PFSK-1 (cell line): ENCODE measurements around the gene IFT88.

Experiments
- FOXP2 ChIP-seq: optimal IDR thresholded peaks from 2 replicates; pipeline ENCODE3; 2011; ENCODE audit warnings: borderline replicate concordance, control low read depth, inconsistent platforms; ENCODE audit not compliant: insufficient read depth; ENCODE audit errors: extremely low read length, extremely low read depth
- POLR2AphosphoS5 ChIP-seq: IDR thresholded peaks from 2 replicates; pipeline ENCODE4 v1.6.1; 2012; ENCODE audit warnings: low read depth, mild to moderate bottlenecking, control low read depth, low read length, moderate library complexity
- REST ChIP-seq, 2 experiments: IDR thresholded peaks; 2 replicates each; pipeline versions ENCODE4 v1.6.1 to v1.8.0; 2011 to 2012; ENCODE audit warnings: low read depth in 2 of 2, low read length in 2 of 2, control low read depth in 1 of 2, inconsistent platforms in 1 of 2, mild to moderate bottlenecking in 1 of 2, moderate library complexity in 1 of 2; ENCODE audit not compliant: insufficient read depth in 1 of 2
- SIN3A ChIP-seq: IDR thresholded peaks from 2 replicates; pipeline ENCODE4 v1.6.1; 2012; ENCODE audit warnings: mild to moderate bottlenecking, low read length, moderate library complexity, borderline replicate concordance; ENCODE audit not compliant: insufficient read depth
- TAF1 ChIP-seq: IDR thresholded peaks from 2 replicates; pipeline ENCODE4 v1.6.1; 2012; ENCODE audit warnings: low read length, control low read depth, borderline replicate concordance; ENCODE audit not compliant: insufficient read depth

The IFT88 gene

GRCh38 chr13:20636079-20636478, 69.1 kb downstream of the IFT88 start:
- no peak for TF ChIP-seq TAF1
- no peak for TF ChIP-seq FOXP2
- TF ChIP-seq SIN3A, result no peak
- TF ChIP-seq POLR2AphosphoS5, result no peak

- TF ChIP-seq FOXP2 (no peak), TAF1 (no peak), REST (IDR thresholded peaks at IDR 0.05; ENCODE audit: insufficient read depth in 1 of 2, low read depth in 2 of 2, low read length in 2 of 2) (no peak), SIN3A (no peak), POLR2AphosphoS5 (no peak)
Observed at GRCh38 chr13:20637811-20638210, 70.9 kb downstream of the IFT88 start.

- TF ChIP-seq REST (IDR thresholded peaks at IDR 0.05; ENCODE audit: insufficient read depth in 1 of 2, low read depth in 2 of 2, low read length in 2 of 2), result no peak
Observed at GRCh38 chr13:20647758-20648157, 80.8 kb downstream of the IFT88 start.

- TF ChIP-seq SIN3A (no peak), FOXP2 (no peak), TAF1 (no peak), REST (IDR thresholded peaks at IDR 0.05; ENCODE audit: insufficient read depth in 1 of 2, low read depth in 2 of 2, low read length in 2 of 2) (no peak), POLR2AphosphoS5 (no peak)
Observed at GRCh38 chr13:20652946-20653345, 86.0 kb downstream of the IFT88 start.

- TF ChIP-seq FOXP2 (no peak), POLR2AphosphoS5 (no peak), SIN3A (no peak), TAF1 (no peak), REST (IDR thresholded peaks at IDR 0.05; ENCODE audit: insufficient read depth in 1 of 2, low read depth in 2 of 2, low read length in 2 of 2) (no peak)
Observed at GRCh38 chr13:20654156-20654555, 87.2 kb downstream of the IFT88 start.
